ENCODE results near the gene TMEM120A.
"Not testable (repeated sequence)": the region's sequence is repeated elsewhere in the genome, so short reads cannot be mapped to it uniquely, and the experiment has no call there.

Gene TMEM120A

DNA sequence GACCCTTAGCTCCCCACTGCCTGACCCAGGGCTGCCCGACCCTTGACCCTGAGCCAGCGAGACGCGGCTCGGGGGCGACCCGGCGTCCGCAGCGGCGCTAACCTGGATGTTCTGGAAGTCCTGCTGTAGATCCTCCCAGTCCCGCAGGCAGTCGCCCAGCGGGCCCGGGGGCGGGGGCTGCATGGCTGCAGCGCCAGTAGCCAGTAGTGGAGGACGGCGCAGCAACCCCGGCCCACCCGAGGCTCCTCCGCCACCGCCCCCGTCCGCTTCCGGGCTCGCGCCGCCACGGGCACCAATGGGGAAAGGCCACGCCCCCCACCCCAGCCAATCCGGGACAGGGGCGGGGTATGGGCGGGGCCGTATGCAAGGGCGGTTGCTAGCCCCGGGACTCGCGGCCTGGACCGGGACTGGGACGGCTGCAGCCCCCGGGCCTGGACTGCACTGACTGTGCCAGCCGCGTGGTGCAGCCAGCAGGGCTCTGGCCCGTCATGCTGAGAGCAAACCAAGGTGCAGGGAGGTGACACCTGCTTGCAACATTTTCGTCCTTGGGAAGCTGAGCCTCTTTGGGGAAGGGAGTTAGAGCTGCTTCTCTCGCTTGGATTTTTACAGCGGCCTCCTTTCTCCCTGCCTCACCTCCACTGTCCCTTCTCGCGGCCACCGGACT lies at the start of gene TMEM120A:
TSS of gene TMEM120A (minus strand) at position 208 of the 664 bp plus-strand sequence. CDS start at position 183, 25 bp downstream.
- DNase-seq (ENCODE audit: extremely low read depth, low read depth) = peak; percentile 54

DNA sequence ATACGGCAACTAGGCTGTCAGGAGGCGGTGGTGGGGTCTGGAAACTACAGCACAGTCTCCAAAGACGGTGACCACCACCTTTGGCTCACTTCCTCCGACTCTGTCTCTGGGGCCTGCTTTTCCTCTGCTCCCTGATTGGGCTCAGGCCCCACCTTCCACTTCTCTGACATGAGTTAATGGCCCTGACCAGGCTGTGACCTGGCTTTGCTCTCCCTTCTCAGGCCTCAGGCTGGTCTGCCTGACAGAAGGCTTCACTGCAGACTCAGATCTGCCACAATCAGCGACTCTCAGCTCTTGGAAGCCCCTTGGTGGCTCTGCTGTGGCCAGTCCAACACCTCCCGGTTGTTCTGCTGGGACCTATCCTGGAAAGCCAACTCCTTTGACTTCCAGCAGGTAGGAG lies 45.7 kb upstream of the TMEM120A start:
- TF ChIP-seq, protein P1, sequence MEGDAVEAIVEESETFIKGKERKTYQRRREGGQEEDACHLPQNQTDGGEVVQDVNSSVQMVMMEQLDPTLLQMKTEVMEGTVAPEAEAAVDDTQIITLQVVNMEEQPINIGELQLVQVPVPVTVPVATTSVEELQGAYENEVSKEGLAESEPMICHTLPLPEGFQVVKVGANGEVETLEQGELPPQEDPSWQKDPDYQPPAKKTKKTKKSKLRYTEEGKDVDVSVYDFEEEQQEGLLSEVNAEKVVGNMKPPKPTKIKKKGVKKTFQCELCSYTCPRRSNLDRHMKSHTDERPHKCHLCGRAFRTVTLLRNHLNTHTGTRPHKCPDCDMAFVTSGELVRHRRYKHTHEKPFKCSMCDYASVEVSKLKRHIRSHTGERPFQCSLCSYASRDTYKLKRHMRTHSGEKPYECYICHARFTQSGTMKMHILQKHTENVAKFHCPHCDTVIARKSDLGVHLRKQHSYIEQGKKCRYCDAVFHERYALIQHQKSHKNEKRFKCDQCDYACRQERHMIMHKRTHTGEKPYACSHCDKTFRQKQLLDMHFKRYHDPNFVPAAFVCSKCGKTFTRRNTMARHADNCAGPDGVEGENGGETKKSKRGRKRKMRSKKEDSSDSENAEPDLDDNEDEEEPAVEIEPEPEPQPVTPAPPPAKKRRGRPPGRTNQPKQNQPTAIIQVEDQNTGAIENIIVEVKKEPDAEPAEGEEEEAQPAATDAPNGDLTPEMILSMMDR (IDR thresholded peaks at IDR 0.05; ENCODE audit: low read depth, low read length, missing control alignments) = no peak
- no peak for DNase-seq (ENCODE audit: extremely low read depth, low read depth)
- no peak overlapping the region for H3K4me3 ChIP-seq (replicated peaks; ENCODE audit: low read depth, low read length)

More for the DNA sequence above, at the start of gene TMEM120A:
- peak within 1 kb of the TSS; percentile 64 for H3K4me3 ChIP-seq (replicated peaks; ENCODE audit: low read depth, low read length)
- TF ChIP-seq, protein P1 (IDR thresholded peaks at IDR 0.05; ENCODE audit: low read depth, low read length, missing control alignments) = no peak

DNA sequence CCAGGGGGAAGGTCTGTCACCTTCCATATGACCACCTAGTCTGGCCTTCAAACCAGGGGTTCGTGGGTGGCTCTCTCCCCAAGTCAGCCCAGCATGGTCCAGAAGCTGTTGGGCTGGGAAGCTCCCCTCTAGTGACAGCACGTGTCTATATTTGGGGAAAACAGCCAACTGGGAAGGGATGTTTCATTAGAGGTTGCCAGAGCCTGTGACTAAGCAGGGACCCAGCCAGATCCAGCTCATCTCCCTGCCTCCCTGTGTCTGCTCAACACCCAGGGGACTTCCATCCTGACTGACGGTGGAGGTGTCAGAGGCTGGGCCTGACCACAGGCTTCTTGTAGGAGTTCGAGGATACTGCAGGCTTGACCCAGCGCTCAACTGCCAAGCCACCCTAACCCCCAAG lies 42.9 kb upstream of the TMEM120A start:
- no peak for DNase-seq (ENCODE audit: extremely low read depth, low read depth)
- H3K4me3 ChIP-seq (replicated peaks; ENCODE audit: low read depth, low read length) = no peak overlapping the region
- TF ChIP-seq, protein P1 (IDR thresholded peaks at IDR 0.05; ENCODE audit: low read depth, low read length, missing control alignments) = no peak

DNA sequence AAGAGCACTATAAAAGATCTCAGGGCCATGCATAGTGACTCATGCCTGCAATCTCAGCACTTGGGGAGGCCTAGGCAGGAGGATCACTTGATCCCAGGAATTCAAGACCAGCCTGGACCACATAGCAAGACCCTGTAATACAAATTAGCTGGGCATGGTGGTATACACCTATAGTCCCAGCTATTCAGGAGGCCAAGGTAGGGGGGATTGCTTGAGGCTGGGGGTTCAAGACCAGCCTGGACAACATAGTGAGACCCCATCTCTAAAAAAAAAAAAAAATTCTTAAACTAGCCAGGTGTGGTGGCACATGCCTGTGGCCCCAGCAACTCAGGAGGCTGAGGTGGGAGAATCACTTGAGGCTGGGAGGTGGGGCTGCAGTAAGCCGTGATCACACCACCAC lies 37.6 kb upstream of the TMEM120A start:
- TF ChIP-seq, protein P1 (IDR thresholded peaks at IDR 0.05; ENCODE audit: low read depth, low read length, missing control alignments) = no peak
- no peak overlapping the region for H3K4me3 ChIP-seq (replicated peaks; ENCODE audit: low read depth, low read length)
- no peak for DNase-seq (ENCODE audit: extremely low read depth, low read depth)

DNA sequence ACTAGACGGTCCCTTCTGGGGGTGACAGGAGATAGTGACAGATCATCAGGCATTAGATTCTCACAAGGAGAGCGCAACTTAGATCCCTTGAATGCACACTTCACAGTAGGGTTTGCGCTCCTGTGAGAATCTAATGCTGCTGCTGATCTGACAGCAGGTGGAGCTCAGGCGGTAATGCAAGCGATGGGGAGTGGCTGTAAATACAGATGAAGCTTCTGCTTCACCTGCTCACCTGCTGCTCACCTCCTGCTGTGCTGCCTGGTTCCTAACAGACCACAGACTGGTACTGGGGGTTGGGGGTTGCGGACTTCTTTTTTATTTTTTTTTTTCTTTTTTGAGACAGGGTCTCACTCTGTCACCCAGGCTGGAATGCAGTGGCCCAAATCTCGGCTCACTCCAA lies 35.3 kb upstream of the TMEM120A start:
- DNase-seq (ENCODE audit: extremely low read depth, low read depth); H3K4me3 ChIP-seq (replicated peaks; ENCODE audit: low read depth, low read length): not testable (repeated sequence)

DNA sequence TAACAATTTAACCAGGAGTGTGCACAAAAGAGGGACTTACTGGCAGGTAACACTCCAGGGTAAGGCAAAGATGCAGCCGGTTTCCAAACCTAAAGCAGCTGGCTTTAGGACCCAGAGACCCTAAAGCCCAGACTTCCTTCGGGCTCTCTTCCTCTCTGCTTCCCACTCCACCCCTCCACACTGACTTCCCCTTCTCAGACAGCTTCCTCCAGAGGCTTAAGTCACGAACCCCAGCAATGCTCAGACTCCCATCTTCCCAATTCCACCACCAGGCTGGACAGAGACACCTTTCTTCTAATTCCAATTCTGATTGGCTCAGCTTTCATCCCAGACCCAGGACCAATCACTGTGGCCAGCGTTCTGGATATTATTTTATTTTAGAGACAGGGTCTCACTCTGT lies 28.6 kb upstream of the TMEM120A start:
- TF ChIP-seq, protein P1 (IDR thresholded peaks at IDR 0.05; ENCODE audit: low read depth, low read length, missing control alignments) = no peak
- DNase-seq (ENCODE audit: extremely low read depth, low read depth) = no peak
- no peak overlapping the region for H3K4me3 ChIP-seq (replicated peaks; ENCODE audit: low read depth, low read length)

DNA sequence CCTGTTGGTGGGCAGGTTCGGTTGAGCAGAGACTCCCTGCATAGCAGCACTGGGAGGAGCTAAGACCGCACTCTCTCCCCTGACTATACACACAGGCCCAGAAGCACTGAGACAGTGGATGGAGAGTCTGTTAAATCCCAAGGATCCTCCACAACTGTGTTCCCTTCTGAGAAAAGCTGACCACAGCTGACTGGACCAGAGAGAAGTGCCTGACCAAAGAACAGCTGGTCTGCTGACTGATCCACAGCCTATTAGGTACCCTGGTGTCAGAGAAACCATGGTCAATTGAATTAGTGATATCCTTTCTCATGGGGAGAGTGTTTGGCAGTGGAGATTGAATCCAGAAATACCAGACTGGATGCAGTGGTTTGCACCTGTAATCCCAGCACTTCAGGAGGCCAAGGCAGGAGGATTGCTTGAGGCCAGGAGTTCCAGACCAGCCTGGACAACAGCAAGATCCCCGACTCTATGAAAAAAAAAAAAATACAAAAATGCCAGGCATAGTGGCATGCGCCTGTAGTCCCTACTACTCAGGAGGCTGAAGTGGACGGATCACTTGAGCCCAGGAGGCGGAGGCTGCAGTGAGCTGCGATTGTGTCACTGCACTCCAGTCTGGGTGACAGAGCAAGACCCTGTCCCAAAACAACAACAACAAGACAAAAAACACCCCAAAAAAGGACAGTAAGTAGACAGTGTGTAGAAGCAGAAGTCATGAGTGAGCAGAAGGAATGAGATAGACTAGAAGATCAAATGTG lies 27.8 kb upstream of the TMEM120A start:
- TF ChIP-seq, protein P1 (IDR thresholded peaks at IDR 0.05; ENCODE audit: low read depth, low read length, missing control alignments) = no peak
- H3K4me3 ChIP-seq (replicated peaks; ENCODE audit: low read depth, low read length) = no peak overlapping the region
- no peak for DNase-seq (ENCODE audit: extremely low read depth, low read depth)
